GM18951 (cell line): Measurements from ENCODE around the gene CCDC86.

Experiments used
- POLR2A ChIP-seq: IDR thresholded peaks from 4 replicates; pipeline ENCODE4 v1.6.1; 2011; ENCODE audit warnings: mild to moderate bottlenecking; ENCODE audit not compliant: insufficient read length, insufficient read depth; ENCODE audit errors: extremely low read depth
- in situ Hi-C: fragments of 300-500 bp; cut with MboI; formaldehyde crosslinking; loops from one replicate; pipeline ENCODE4 v1.12.0; 2022; ENCODE audit warnings: low sequenced_read_pairs, mixed read lengths, inconsistent platforms; ENCODE audit not compliant: unreplicated experiment

The CCDC86 gene

DNA sequence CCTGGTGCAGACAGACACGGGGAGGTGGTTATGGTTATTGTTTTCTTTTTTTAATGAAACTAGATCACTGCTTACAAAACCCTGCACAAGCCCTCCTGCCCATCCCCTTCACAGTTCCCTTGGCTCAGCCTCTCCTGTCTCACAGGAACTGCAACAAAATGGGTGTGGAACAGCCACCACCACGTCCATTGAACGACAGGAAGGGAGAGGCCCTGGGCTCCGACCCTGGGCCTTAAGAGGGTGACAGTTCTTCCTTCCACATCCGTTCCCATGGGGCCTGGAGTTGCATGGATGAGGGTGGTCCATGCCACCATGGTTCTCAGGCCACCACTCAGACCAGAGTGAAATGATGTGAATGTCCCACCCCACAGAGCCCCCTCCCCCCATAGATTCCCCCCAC is 48.8 kb downstream of the CCDC86 start:
- in situ Hi-C loops: no loop called here

DNA sequence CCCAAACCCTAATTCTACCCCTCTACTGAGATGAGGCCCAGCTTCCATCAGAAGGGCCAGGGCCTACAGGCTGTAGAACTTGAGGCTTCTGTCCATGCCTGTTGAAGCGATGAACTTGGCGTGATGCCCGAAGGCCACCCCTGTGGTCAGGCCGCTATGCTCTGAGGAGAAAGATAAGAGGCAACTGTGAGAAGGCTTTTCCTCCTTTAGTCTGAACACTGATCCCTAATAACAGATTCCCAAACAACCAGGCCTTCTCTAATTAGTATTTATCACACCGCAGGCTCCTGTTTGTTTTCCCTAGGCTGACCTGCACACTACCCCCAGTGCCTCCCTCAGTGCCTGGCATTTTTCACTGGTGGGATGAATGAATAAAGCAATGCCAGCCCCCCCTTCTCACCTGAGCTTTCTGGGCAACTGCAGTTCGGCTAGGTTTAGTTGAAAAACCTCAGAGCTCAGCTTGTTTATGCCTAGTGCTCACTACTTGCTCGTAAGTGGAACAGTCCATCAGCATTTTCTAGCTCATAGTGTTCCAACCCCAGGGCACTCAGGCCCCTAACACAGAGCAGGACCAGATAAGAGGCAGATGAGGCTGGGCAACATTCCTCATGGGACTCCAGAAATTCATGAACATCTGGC is 49.3 kb downstream of the CCDC86 start:
- TF ChIP-seq POLR2A: no peak
- in situ Hi-C loops: no loop called here

More for the DNA sequence above, 48.8 kb downstream of the CCDC86 start:
- TF ChIP-seq POLR2A: no peak

GRCh38 chr11:60895687-60896086 is 53.8 kb downstream of the CCDC86 start:
- no peak for TF ChIP-seq POLR2A
- in situ Hi-C loops: loop anchor here (5.0 kb wide), 1 partner anchor 63 kb away; no protein-coding TSS in a partner anchor

DNA sequence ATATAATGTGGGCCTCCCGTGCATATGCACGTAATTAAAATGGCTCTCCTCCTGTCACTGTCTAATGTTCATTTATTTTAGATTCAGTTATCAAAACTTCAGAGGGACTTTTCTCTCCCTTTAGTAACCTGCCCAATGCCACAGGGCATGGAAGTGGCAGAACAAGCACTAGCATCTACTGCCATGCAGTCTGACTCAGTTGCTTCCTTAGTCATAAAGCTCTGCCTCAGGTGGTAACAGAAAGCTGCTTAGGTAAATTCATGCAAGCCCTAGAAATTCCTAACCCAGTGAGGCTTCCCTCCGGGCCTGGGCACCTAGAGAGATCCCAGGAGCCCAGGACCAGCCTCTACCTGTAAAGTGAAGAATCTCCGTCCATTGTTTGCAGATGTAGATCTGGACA is 55.6 kb downstream of the CCDC86 start:
- TF ChIP-seq POLR2A: no peak
- in situ Hi-C loops: loop anchor here (5.0 kb wide), 1 partner anchor 65 kb away; no protein-coding TSS in a partner anchor

DNA sequence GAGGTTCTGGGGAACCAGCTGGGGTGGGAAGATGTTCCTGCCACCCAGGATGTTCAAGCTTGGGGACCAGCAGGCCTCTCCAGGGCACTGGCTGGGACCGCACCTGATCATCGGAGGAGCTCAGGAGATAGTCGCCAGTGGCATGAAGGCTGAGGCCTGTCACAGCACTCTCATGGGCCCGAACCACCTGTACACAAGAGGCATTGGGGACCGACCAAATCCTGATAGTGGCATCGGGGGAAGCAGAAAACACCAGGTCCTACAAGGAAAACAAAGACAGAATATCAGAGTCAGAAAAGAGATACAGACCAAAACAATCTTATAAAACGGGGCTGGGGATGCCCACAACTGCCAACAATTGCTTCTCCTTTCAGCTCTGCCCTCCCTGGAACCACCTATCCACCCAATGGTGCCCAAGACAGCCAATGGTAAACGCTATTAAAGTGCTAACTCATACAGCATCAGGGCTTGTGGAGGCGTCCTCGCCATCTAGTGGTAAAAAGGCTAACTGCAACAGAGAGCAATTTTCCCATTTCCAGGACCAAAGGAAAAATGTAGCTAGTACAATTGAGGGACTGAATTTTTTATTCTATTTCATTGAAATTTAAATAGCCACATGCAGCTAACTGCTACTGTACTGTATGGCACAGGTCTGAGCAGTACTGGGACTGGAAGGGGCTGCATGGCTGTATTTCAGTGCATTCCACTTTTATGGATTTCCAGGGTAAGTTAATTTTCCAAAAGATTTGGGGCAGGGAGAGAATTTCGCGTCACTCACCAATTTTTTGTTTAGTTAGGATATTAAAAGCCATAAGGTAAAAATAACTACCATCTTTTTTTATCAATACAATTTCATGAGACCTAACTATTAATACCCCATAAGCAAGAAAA is 57.4 kb downstream of the CCDC86 start:
- TF ChIP-seq POLR2A: no peak
- in situ Hi-C loops: loop anchor here (5.0 kb wide), 1 partner anchor 67 kb away; no protein-coding TSS in a partner anchor

DNA sequence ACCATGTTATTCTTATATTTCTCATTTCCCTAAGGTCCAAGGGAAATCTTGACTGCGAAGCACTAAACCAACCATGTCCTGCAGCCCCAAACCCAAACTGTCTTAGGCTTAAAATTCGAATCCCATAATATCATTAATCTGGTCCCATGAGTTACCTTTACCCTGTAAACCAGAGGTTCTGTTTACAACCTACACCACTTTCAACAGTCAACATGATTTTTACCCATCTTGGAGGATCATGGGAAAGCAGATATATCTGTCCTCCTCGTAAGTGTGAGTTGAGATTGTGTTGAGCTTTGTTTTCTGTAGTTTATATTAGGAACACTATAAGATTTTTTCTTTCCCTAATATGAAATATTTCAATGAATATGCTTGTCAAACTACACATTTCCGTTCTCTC is 58.1 kb downstream of the CCDC86 start:
- TF ChIP-seq POLR2A: no peak
- in situ Hi-C loops: loop anchor here (5.0 kb wide), 1 partner anchor 68 kb away; no protein-coding TSS in a partner anchor
